Measurements from ENCODE around the gene IKZF3. TPM values are rescaled to one million over a fixed set of nuclear protein-coding genes. Genes with fewer than 3 reads are reported as not detected.

The IKZF3 gene
- total RNA-seq, 1 experiment from 2014 or later: 0.81 TPM

- TF ChIP-seq ATF3 (CRISPR knock-in tag; conservative IDR thresholded peaks at IDR 0.05) (no peak), ZNF512 (CRISPR knock-in tag; IDR thresholded peaks at IDR 0.05; ENCODE audit: borderline replicate concordance) (no peak), CTCF (IDR thresholded peaks at IDR 0.05) (no peak), JUN (CRISPR knock-in tag; IDR thresholded peaks at IDR 0.05) (no peak), E2F5 (CRISPR knock-in tag; IDR thresholded peaks at IDR 0.05) (no peak)
These were observed 40.6 kb downstream of the IKZF3 start (continued) for GRCh38 chr17:39823407-39824054.

GRCh38 chr17:39822051-39822451 is 42.1 kb downstream of the IKZF3 start:
- TF ChIP-seq USF1 (CRISPR knock-in tag; IDR thresholded peaks at IDR 0.05) (no peak), IRF2 (CRISPR knock-in tag; IDR thresholded peaks at IDR 0.05; ENCODE audit: borderline replicate concordance, low read depth) (no peak), ZNF425 (CRISPR knock-in tag; conservative IDR thresholded peaks at IDR 0.05) (no peak)
- no peak overlapping the region for H3K4me3 Mint-ChIP-seq
- ChIA-PET CTCF (no interaction called here), POLR2A (no interaction called here)
- peaks cover 24% of the 10 kb centered on the region for H3K27me3 Mint-ChIP-seq (ENCODE audit: low read depth)
- H3K36me3 Mint-ChIP-seq: peaks cover 26% of the 10 kb centered on the region
- DNase-seq (ENCODE audit: low spot score) (no peak), ATAC-seq (no peak)
- H3K9me3 Mint-ChIP-seq: peaks cover 47% of the 10 kb centered on the region
- no peak overlapping the region for H3K27ac Mint-ChIP-seq
- 0 out of 2 replicates have a peak, but pooled peaks cover 3% of the 10 kb centered on the region for H3K4me1 Mint-ChIP-seq

- Mint-ChIP-seq H3K27me3 (ENCODE audit: low read depth) (peaks cover 24% of the 10 kb centered on the region), H3K27ac (no peak overlapping the region), H3K9me3 (peaks cover 41% of the 10 kb centered on the region), H3K36me3 (peaks cover 26% of the 10 kb centered on the region), H3K4me3 (no peak overlapping the region), H3K4me1 (0 out of 2 replicates have a peak, but pooled peaks cover 3% of the 10 kb centered on the region)
- DNase-seq (ENCODE audit: low spot score): no peak
- ChIA-PET POLR2A (no interaction called here), CTCF (interaction anchor here (0.7 to 1.4 kb wide), 4 partner anchors 14 to 199 kb away, joined by 3 to 7 read pairs (median 4); partner anchors contain the start of genes GSDMA and PSMD3)
- ATAC-seq: no peak
- TF ChIP-seq JUN (CRISPR knock-in tag; IDR thresholded peaks at IDR 0.05) (no peak), NFYB (CRISPR knock-in tag; conservative IDR thresholded peaks at IDR 0.05; ENCODE audit: low read depth) (no peak), ETV6 (CRISPR knock-in tag; IDR thresholded peaks at IDR 0.05) (no peak), TCF7 (CRISPR knock-in tag; IDR thresholded peaks at IDR 0.05; ENCODE audit: low read depth) (no peak), E2F1 (CRISPR knock-in tag; IDR thresholded peaks at IDR 0.05) (no peak), MLX (CRISPR knock-in tag; IDR thresholded peaks at IDR 0.05) (no peak), IRF1 (CRISPR knock-in tag; IDR thresholded peaks at IDR 0.05) (no peak), EMX1 (CRISPR knock-in tag; IDR thresholded peaks at IDR 0.05) (no peak), CDX4 (CRISPR knock-in tag; IDR thresholded peaks at IDR 0.05; ENCODE audit: borderline replicate concordance) (no peak), NR3C1 (CRISPR knock-in tag; conservative IDR thresholded peaks at IDR 0.05; ENCODE audit: low read depth) (no peak), ATF2 (CRISPR knock-in tag; IDR thresholded peaks at IDR 0.05; ENCODE audit: borderline replicate concordance, low read depth) (no peak)
These were observed 43.1 kb downstream of the IKZF3 start for GRCh38 chr17:39820987-39821386.
